GM12878 (cell line): ENCODE measurements around the gene OLFM1. TPM values are rescaled to one million over a fixed set of nuclear protein-coding genes. Genes with fewer than 3 reads are reported as not detected.
"Not testable (repeated sequence)": the region's sequence is repeated elsewhere in the genome, so short reads cannot be mapped to it uniquely, and the experiment has no call there.

Source experiments
- ATAC-seq: fragments of 200-7000 bp; cut with Tn5 transposase; 3 replicates; pipeline ENCODE4 v1.9.1; 2020; ENCODE audit warnings: mild to moderate bottlenecking, moderate library complexity
- BruUV-seq: library from RNA; stranded (reverse); fragments of 400-500 nt; replicated peaks from 2 replicates; lab custom pipeline; 2021; lab: Mats Ljungman, UMichigan
- CTCF ChIA-PET: fragments of 300-600 bp; sonication (Branson Sonifier 250); formaldehyde crosslinking; extraction: SDS; loops from one replicate; lab custom pipeline; 2021; ENCODE audit warnings: inconsistent platforms; lab: Yijun Ruan, JAX
- POLR2A ChIA-PET: fragments of 350-600 bp; formaldehyde crosslinking; extraction: SDS; loops from one replicate; lab custom pipeline; 2021; ENCODE audit warnings: inconsistent platforms; lab: Charles Lee
- RAD21 ChIA-PET: fragments of 300-600 bp; sonication (Branson Sonifier 250); formaldehyde crosslinking; loops from one replicate; lab custom pipeline; 2023; ENCODE audit warnings: antibody characterized with exemption; ENCODE audit not compliant: unreplicated experiment; lab: Charles Lee
- SMC1A ChIA-PET: fragments of 300-600 bp; sonication (Branson Sonifier 250); formaldehyde crosslinking; loops from one replicate; lab custom pipeline; 2023; ENCODE audit not compliant: unreplicated experiment, uncharacterized antibody; lab: Charles Lee
- DNase-seq: peaks from one replicate; pipeline ENCODE4 v3.0.0-alpha.2; 2011; ENCODE audit warnings: low read depth, low spot score
- FAIRE-seq: peaks from 3 replicates; lab custom pipeline; 2011; peaks lifted over from hg19 to GRCh38; lab: Jason Lieb, UNC
- H2AFZ ChIP-seq: 2 replicates; pipeline ENCODE4 v1.6.0; 2011; ENCODE audit warnings: low read depth, low read length, control low read depth; ENCODE audit not compliant: control insufficient read depth
- H3K27ac ChIP-seq: 2 replicates; pipeline ENCODE4 v1.5.1; 2011; ENCODE audit warnings: control low read depth; ENCODE audit not compliant: control insufficient read depth, insufficient read depth
- H3K27me3 ChIP-seq, 2 experiments: replicated peaks in 1 of 2; 2 replicates each; pipeline versions ENCODE4 v1.6.0 to v1.6.1; 2011; ENCODE audit warnings: low read length in 1 of 2; ENCODE audit not compliant: control insufficient read depth in 2 of 2, insufficient read depth in 2 of 2
- H3K36me3 ChIP-seq, 2 experiments: 2 replicates each; pipeline ENCODE4 v1.5.1; 2011; ENCODE audit warnings: low read length in 1 of 2; ENCODE audit not compliant: control insufficient read depth in 2 of 2, insufficient read depth in 2 of 2
- H3K4me1 ChIP-seq: 2 replicates; pipeline ENCODE4 v1.6.1; 2011; ENCODE audit warnings: mild to moderate bottlenecking, low read length, moderate library complexity, mixed read lengths; ENCODE audit not compliant: control insufficient read depth, insufficient read depth
- H3K4me2 ChIP-seq: 2 replicates; pipeline ENCODE4 v1.6.0; 2011; ENCODE audit warnings: control low read depth; ENCODE audit not compliant: control insufficient read depth, insufficient read depth
- H3K4me3 ChIP-seq: fragments of 200-600 bp; sonication (generic); 2 replicates; pipeline ENCODE4 v1.5.1; 2016
- H3K79me2 ChIP-seq: 2 replicates; pipeline ENCODE4 v1.6.0; 2011; ENCODE audit warnings: low read length; ENCODE audit not compliant: control insufficient read depth, insufficient read depth
- H3K9ac ChIP-seq: 2 replicates; pipeline ENCODE4 v1.8.0; 2011; ENCODE audit warnings: low read length, control low read depth, mixed read lengths; ENCODE audit not compliant: control insufficient read depth, insufficient read depth
- H3K9me3 ChIP-seq: replicated peaks from 3 replicates; pipeline ENCODE4 v1.5.1; 2011; ENCODE audit warnings: mild to moderate bottlenecking, low read length; ENCODE audit not compliant: control insufficient read depth, insufficient read depth
- H4K20me1 ChIP-seq: 2 replicates; pipeline ENCODE4 v1.6.0; 2011; ENCODE audit not compliant: control insufficient read depth, insufficient read depth
- CBX3 ChIP-seq: fragments of 200-600 bp; sonication (generic); IDR thresholded peaks from 2 replicates; pipeline ENCODE4 v1.6.1; 2016; ENCODE audit warnings: low read depth, borderline replicate concordance
- CBX5 ChIP-seq: sonication (generic); IDR thresholded peaks from 2 replicates; pipeline ENCODE4 v1.6.1; 2016; ENCODE audit warnings: low read depth, moderate library complexity, mild to moderate bottlenecking, inconsistent platforms
- CREM ChIP-seq: IDR thresholded peaks from 2 replicates; pipeline ENCODE4 v1.6.1; 2014; ENCODE audit warnings: antibody characterized with exemption, low read depth
- IKZF1 ChIP-seq: fragments of 450-650 bp; conservative IDR thresholded peaks from 2 replicates; pipeline ENCODE4 v1.6.1; 2017; ENCODE audit warnings: antibody characterized with exemption, mild to moderate bottlenecking
- KDM1A ChIP-seq: fragments of 200-600 bp; sonication (generic); IDR thresholded peaks from 2 replicates; pipeline ENCODE4 v1.6.1; 2016; ENCODE audit warnings: borderline replicate concordance
- MTA3 ChIP-seq: IDR thresholded peaks from 2 replicates; pipeline ENCODE4 v1.6.1; 2012; ENCODE audit warnings: low read length, inconsistent platforms, borderline replicate concordance
- NFYB ChIP-seq: IDR thresholded peaks from 2 replicates; pipeline ENCODE4 v1.6.1; 2011; ENCODE audit warnings: low read depth, mild to moderate bottlenecking, low read length, improper control_type of control experiment, moderate library complexity; ENCODE audit not compliant: insufficient read depth
- PBX3 ChIP-seq: IDR thresholded peaks from 2 replicates; pipeline ENCODE4 v1.6.1; 2011; ENCODE audit warnings: mild to moderate bottlenecking, low read depth, low read length, moderate library complexity; ENCODE audit not compliant: insufficient replicate concordance
- RAD51 ChIP-seq: fragments of 450-650 bp; IDR thresholded peaks from 2 replicates; pipeline ENCODE4 v1.6.1; 2016; ENCODE audit warnings: moderate library complexity, mild to moderate bottlenecking, inconsistent platforms
- REST ChIP-seq: IDR thresholded peaks from 2 replicates; pipeline ENCODE4 v1.6.1; 2012; ENCODE audit warnings: mild to moderate bottlenecking, low read depth, low read length
- SIN3A ChIP-seq: IDR thresholded peaks from 2 replicates; pipeline ENCODE4 v1.6.1; 2012; ENCODE audit warnings: low read depth, low read length, improper control_type of control experiment
- SIX5 ChIP-seq: IDR thresholded peaks from 2 replicates; pipeline ENCODE4 v1.6.1; 2011; ENCODE audit warnings: mild to moderate bottlenecking, low read depth, low read length, moderate library complexity; ENCODE audit not compliant: severe bottlenecking
- WGBS: methylation state at CpG from one replicate; pipeline ENCODE4 v1.1.6; 2016; ENCODE audit warnings: low lambda C conversion rate; ENCODE audit not compliant: insufficient replicate concordance, insufficient coverage; ENCODE audit errors: missing lambda C conversion rate; 5-methylcytosine and 5-hydroxymethylcytosine counted together
- in situ Hi-C: fragments of 300-500 bp; cut with MboI; formaldehyde crosslinking; loops from 9 replicates; pipeline ENCODE4 v1.14.3; 2018; ENCODE audit warnings: mixed read lengths
- intact Hi-C: fragments of 100-400 bp; cut with micrococcal nuclease; formaldehyde crosslinking; loops from one replicate; pipeline ENCODE4 v1.14.2; 2022; ENCODE audit not compliant: unreplicated experiment
- polyA plus RNA-seq, 11 experiments: library from polyadenylated mRNA; depleted of rRNA in 4 of 11; unstranded in 6 of 11; stranded (reverse) in 5 of 11; fragments of >200 nt; fragmentation: Nextera tagmentation in 4 of 11; fragmentation: Illumina TruSeq in 1 of 11; extraction: Ambion mirVana in 4 of 11; extraction: Trizol in 1 of 11; gene quantifications; 1 replicate in 1 of 11; 2 replicates in 10 of 11; pipeline versions ENCODE4 v1.2.1 to v1.2.3, GENCODE V29; 2011 to 2016; ENCODE audit warnings: inconsistent platforms in 2 of 11, missing spikeins in 2 of 11, low read depth in 1 of 11
- total RNA-seq, 4 experiments: library from RNA; depleted of rRNA in 3 of 4; stranded (reverse); fragments of >200 nt in 3 of 4; fragmentation: Illumina TruSeq in 1 of 4; extraction: Trizol in 1 of 4; gene quantifications; 2 replicates each; pipeline versions ENCODE4 v1.2.1 to v1.2.3, GENCODE V29; 2013 to 2021
- TF ChIP-seq, protein P1 (sequence below): IDR thresholded peaks from 2 replicates; pipeline ENCODE4 v1.6.1; 2011; ENCODE audit warnings: low read depth, low read length, improper control_type of control experiment, borderline replicate concordance

Gene OLFM1
- total and polyA plus RNA-seq, 10 of the 15 experiments (the other 5 are each of a cell fraction or from before 2014, with no cell fraction given): not detected

DNA sequence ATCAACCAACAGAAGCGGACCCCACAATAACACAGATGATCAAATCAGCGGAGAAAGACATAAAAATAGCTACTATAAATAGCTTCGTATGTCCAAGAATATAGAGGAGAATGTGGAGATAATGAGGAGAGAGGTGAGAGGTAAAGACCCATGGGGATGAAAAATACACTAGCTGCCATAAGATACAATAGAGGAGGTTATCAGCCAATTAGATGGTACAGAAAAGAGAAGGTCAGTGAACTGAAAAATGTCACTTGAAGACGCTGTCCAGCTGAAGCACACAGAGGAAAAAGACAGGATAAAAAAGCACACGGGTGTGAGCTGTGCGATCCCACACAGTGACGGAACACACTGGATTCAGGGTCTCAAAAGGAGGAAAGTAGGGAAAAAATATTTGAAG lies 73.4 kb downstream of the OLFM1 start:
- Histone ChIP-seq H3K36me3 (no peaks in the 10 kb centered on the region), H3K4me1 (no peaks in the 10 kb centered on the region), H4K20me1 (no peaks in the 10 kb centered on the region; the same call in none of the 2 replicates), H3K4me3 (no peak overlapping the region), H3K79me2 (no peaks in the 10 kb centered on the region), H3K4me2 (no peak overlapping the region), H3K9me3 (no peaks in the 10 kb centered on the region), H3K9ac (no peak overlapping the region), H2AFZ (no peak overlapping the region), H3K27ac (no peak overlapping the region), H3K27me3 (peaks cover 0 to 2% of the 10 kb centered on the region in 2 experiments; a peak in 2 of 4 replicates)
- ChIA-PET RAD21 (no interaction called here), CTCF (interaction anchor here (0.6 kb wide), 1 partner anchor 103 kb away, joined by 3 read pairs; no protein-coding TSS in a partner anchor), SMC1A (no interaction called here), POLR2A (no interaction called here)
- TF ChIP-seq KDM1A: no peak
- no peak for TF ChIP-seq SIN3A
- no peak for TF ChIP-seq RAD51
- TF ChIP-seq IKZF1: no peak
- TF ChIP-seq SIX5: no peak
- no peak for TF ChIP-seq CREM
- no peak for TF ChIP-seq REST
- no peak for TF ChIP-seq MTA3
- no peak for TF ChIP-seq NFYB
- TF ChIP-seq CBX5: no peak
- TF ChIP-seq, protein P1, sequence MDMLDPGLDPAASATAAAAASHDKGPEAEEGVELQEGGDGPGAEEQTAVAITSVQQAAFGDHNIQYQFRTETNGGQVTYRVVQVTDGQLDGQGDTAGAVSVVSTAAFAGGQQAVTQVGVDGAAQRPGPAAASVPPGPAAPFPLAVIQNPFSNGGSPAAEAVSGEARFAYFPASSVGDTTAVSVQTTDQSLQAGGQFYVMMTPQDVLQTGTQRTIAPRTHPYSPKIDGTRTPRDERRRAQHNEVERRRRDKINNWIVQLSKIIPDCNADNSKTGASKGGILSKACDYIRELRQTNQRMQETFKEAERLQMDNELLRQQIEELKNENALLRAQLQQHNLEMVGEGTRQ: no peak
- no peak for TF ChIP-seq PBX3
- no peak for TF ChIP-seq CBX3
- no TSS peak for BruUV-seq
- in situ Hi-C loops (no loop called here), intact Hi-C loops (no loop called here)
- DNase-seq (no peak), ATAC-seq (no peak), FAIRE-seq (no peak)
- WGBS: 35% methylated on average over 7 of the region's 7 CpGs

GRCh38 chr9:135162599-135162998 lies 75.1 kb downstream of the OLFM1 start:
- RAD21 ChIA-PET, H4K20me1 ChIP-seq, POLR2A ChIA-PET, H3K79me2 ChIP-seq, H3K27ac ChIP-seq, intact Hi-C loops, BruUV-seq, ATAC-seq, in situ Hi-C loops, FAIRE-seq, H3K27me3 ChIP-seq, H3K9me3 ChIP-seq, CTCF ChIA-PET, H3K4me1 ChIP-seq, SMC1A ChIA-PET, H3K9ac ChIP-seq, H2AFZ ChIP-seq, H3K4me2 ChIP-seq, DNase-seq, H3K36me3 ChIP-seq, H3K4me3 ChIP-seq: not testable (repeated sequence)
- WGBS: 46% methylated on average over 15 of the region's 15 CpGs
